ENCODE results near the gene RSBN1L. TPM values are rescaled to one million over a fixed set of nuclear protein-coding genes. Genes with fewer than 3 reads are reported as not detected.
"Not testable (repeated sequence)": the region's sequence is repeated elsewhere in the genome, so short reads cannot be mapped to it uniquely, and the experiment has no call there.

The RSBN1L gene
- total RNA-seq, 1 experiment from 2014 or later, result 9.9 TPM

DNA sequence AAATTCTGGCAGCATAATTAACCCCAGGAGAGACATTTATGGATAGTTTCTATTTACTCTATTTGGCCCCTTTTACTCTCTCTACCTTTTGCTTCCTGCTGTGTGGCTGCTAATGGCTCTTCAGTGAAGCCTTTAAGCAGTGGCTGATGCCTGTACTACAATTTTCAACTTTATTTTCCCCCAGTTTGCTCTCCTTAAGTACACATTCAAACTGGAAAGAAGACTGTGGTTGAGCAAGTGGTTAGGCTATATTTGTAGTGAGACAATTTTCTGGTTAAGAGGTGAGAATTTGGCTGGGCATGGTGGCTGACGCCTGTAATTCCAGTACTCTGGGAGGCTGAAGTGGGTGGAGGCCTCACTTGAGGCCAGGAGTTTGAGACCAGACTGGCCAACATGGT, 8.5 kb upstream of the RSBN1L start:
- no peak for DNase-seq (ENCODE audit: low spot score)

GRCh38 chr7:77690289-77690688, 6.0 kb upstream of the RSBN1L start:
- no peak for DNase-seq (ENCODE audit: low spot score)

- DNase-seq (ENCODE audit: low spot score), result peak; percentile 59
These were observed 4.3 kb upstream of the RSBN1L start for GRCh38 chr7:77691892-77692491.

DNA sequence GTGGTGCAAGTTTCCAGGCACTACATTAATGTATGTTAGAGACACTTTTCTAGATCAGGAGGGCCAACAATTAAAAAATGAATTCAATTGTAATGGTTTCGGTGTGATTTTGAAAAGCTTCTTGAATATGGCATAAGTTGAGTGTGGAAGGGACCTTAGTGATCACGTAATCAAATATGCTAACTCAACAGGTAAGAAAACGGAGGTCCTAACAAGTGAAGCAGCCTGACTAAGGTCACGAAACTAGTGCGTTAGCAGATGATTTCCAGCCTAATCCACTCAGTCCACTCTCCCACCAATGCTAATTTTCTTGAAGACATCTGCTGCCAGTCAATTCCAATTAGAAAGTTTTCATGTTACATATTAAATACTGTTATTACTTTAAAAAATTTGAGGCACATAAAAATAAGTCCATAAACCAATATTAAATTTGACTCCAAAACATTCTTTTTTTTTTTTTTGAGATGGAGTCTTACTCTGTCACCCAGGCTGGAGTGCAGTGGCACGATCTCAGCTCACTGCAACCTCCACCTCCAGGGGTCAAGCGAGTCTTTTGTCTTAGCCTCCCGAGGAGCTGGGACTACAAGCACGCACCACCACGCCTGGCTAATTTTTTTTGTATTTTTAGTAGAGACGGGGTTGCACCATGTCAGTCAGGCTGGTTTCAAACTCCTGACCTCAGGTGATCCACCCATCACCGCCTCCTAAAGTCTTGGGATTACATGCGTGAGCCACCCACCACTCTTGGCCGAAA, 2.3 kb upstream of the RSBN1L start:
- no peak for DNase-seq (ENCODE audit: low spot score)

- peak; percentile 70 for DNase-seq (ENCODE audit: low spot score)
These were observed 630 bp downstream of the RSBN1L start for GRCh38 chr7:77696643-77697534.

GRCh38 chr7:77697535-77697831, 1.2 kb downstream of the RSBN1L start:
- DNase-seq (ENCODE audit: low spot score), result no peak

DNA sequence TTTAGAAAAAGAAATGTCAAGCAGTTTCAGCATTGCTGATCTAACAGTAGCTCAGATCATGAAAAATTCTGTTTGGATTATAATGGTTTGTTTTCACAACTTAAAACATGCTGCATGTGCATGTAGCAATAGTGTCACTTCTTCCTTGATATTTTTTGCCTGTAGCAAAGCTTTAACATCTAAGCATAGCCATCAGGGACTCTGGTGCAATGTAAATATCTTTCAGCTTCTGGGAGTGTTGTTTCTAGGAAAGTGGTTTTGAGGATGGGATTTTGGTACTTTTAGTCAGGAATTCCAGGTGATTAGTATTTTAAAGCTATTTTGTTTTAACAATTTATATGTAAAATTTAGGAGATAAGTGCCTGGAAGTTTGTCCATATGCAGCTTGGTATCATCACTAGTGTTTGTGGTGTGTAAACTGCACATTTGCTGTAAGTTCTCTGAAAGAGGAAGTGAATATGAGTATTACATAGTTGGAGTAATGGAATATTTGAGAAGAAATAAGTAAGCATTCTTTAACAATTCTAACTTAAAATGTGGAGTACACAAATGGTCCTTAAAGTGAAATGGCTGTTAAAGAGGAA, 1.9 kb downstream of the RSBN1L start:
- no peak for DNase-seq (ENCODE audit: low spot score)

- no peak for DNase-seq (ENCODE audit: low spot score)
These were observed 2.8 kb downstream of the RSBN1L start for GRCh38 chr7:77699056-77699455.

DNA sequence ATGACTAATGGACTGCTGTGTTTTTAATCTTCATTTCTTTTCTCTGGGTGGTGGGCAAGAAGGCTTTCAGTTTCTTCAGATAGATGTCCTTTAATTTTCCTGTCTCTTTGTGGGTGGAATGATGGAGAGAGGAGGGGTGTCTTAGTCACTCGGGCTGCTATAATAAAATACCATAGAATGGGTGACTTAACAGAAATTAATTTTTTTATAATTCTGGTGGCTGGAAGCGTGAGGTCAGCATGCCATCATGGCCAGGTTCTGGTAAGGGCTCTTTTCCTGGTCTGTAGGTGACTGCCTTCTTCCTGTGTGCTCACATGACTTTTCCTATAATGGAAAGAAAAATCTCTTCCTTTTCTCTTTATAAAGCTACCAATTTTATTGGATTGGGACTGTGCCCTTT, 6.3 kb downstream of the RSBN1L start:
- DNase-seq (ENCODE audit: low spot score), result no peak

DNA sequence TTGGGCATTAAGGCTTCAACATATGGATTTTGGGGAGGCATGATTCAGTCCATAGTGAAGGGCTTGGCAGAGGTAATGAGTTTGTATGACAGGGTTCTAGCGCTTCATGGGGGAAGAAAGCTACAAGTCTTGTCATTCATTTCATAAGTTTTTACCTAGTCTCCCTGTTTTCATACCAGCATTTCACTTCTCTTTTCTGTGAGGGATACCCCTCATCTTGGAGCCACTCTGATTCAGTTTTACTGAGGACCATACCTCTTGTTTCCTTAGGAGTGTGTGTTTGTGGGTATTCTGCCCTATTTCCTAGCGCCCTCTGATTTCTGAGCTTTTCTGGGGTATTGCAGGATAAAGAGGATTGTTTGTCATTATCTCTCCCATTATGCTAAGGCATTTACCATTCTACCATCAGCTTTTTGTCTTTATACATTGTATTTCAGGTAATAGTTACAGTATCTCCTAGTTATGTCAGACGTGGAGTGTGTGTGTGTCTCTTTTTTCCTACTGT, 6.8 kb downstream of the RSBN1L start:
- no peak for DNase-seq (ENCODE audit: low spot score)

DNA sequence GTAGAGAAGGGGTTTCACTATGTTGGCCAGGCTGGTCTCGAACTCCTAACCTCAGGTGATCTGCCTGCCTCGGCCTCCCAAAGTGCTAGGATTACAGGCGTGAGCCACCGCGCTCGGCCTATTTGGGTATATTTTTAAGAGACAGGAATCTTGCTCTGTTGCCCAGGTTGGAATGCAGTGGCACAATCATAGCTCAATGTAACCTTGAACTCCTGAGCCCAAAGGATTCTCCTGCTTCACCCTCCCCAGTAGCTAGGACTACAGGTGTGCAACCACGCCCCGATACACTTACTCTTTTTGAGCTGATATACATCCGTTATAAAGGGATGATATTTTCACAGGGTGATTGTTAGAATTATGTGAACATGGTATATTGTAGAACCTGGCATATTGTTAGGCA, 7.4 kb downstream of the RSBN1L start:
- not testable (repeated sequence) for DNase-seq (ENCODE audit: low spot score)

DNA sequence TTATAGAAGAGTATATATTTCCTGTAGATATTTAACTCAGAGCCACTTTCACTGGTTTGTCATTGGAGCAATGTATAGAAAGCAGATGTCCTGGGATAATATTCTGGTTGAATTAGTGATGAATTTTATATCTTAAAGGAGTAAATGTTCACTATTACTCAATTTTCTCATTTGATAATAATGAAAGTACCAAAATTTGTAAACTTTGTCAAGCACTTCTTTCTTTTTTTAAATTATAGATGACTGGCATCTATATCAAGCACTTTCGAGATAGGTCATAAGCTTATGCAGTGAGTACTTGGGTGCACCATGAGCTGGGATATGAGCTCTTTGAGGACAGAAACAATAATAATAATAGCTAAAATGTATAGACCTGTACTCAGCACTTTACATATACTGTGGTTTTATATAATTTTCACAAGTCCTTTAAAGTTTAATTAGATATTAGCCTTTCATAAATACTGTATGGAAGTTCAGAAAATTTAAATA, 11.3 kb downstream of the RSBN1L start:
- DNase-seq (ENCODE audit: low spot score), result no peak

- no peak for DNase-seq (ENCODE audit: low spot score)
These were observed 13.8 kb downstream of the RSBN1L start for GRCh38 chr7:77710067-77710466.

DNA sequence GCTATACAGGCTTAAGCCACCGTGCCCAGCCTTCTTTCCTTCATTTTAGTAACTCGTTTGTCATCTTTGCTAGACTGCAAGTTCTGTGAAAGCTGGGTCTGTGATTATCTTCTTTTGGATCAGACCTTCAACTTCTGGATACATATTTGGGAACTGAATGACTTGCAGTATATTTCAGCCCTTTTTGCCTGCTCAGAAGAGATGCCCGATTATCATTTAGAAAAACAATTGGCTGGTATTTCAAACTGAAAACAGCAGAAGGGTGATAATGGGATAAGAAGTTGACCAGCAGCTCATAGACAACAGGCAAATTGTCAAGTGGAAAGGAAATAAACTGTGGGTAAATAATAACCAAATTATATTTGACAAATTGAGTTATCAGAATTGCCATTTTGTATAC, 14.6 kb downstream of the RSBN1L start:
- DNase-seq (ENCODE audit: low spot score), result no peak

DNA sequence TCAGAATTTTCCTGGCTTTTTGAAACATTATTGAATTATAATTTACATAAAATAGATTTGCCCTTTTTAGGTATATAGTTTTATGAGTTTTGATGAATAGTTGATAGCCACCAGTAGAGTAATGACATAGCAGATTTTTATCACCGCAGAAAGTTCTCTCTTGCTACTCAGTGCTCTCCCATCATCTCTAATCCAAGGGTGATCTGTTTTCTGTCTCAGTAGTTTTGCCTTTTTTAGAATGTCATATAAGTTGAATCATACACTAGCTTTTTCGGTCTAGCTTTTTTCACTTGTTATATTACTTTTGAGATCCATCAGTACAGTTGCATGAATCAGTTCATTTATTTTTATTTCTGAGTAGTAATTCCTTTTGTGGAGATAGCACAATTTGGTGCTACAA, 17.9 kb downstream of the RSBN1L start:
- DNase-seq (ENCODE audit: low spot score), result no peak

DNA sequence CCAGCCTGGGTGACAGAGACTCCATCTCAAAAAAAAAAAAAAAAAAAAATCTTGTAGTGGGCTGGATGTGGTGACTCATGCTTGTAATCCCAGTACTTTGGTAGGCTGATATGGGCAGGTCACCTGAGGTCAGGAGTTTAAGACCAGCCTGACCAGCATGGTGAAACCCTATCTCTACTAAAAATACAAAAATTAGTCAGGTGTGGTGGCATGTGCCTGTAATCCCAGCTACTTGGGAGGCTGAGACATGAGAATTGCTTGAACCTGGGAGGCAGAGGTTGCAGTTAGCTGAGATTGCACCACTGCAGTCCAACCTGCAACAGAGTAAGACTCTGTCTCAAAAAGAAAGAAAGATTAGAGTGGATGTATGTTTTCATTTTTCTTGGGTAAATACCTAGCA, 18.7 kb downstream of the RSBN1L start:
- DNase-seq (ENCODE audit: low spot score), result not testable (repeated sequence)

DNA sequence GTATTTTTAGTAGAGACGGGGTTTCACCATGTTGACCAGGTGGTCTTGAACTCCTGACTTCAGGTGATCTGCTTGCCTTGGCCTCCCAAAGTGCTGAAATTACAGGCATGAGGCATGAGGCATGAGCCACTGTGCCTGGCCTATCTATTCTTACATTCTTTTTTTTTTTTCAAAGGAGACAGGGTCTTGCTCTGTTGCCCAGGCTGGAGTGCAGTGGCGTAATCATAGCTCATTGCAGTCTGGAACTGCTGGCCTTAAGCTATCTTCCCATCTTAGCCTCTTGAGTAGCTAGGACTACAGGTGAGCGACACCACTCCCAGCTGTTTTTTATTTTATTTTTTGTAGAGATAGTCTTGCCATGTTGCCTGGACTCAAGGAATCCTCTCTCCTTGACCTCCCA, 20.5 kb downstream of the RSBN1L start:
- no peak for DNase-seq (ENCODE audit: low spot score)

- DNase-seq (ENCODE audit: low spot score), result not testable (repeated sequence)
These were observed 21.3 kb downstream of the RSBN1L start for GRCh38 chr7:77717566-77717965.

DNA sequence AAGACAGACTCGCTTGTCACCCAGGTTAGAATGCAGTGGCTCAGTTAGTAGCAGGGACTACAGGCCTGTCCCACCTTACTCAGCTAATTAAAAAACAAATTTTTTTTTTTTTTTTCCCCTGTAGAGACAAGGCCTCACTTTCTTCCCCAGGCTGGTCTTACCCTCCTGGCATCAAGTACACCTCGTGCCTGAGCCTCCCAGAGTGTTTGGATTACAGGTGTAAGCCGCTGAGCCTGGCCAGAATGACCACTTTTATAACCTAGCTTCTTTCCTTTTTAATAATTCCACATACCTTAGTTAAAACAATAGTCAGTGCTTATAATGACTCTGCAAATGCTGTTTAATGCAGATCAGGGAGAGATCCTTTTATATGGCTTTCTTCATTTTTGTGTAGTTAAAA, 31.3 kb downstream of the RSBN1L start:
- no peak for DNase-seq (ENCODE audit: low spot score)

GRCh38 chr7:77727936-77728701, 31.9 kb downstream of the RSBN1L start:
- no peak for DNase-seq (ENCODE audit: low spot score)
